BJ (cell line): ENCODE measurements around the gene TKT. TPM values are rescaled to one million over a fixed set of nuclear protein-coding genes. Genes with fewer than 3 reads are reported as not detected.
A peak's percentile ranks its signal among the peaks of the same experiment; 100 is the strongest.

ENCODE experiments used
- CTCF ChIA-PET: fragments of 350-600 bp; formaldehyde crosslinking; extraction: SDS; loops from one replicate; lab custom pipeline; 2021; ENCODE audit warnings: antibody characterized with exemption, inconsistent platforms; lab: Yijun Ruan, JAX
- POLR2A ChIA-PET: fragments of 300-600 bp; sonication (Branson Sonifier 250); formaldehyde crosslinking; extraction: SDS; loops from one replicate; lab custom pipeline; 2021; ENCODE audit warnings: antibody characterized with exemption; lab: Charles Lee
- DNase-seq: peaks from one replicate; pipeline ENCODE4 v3.0.0-alpha.2; 2011; ENCODE audit warnings: low read depth
- H3K27me3 ChIP-seq: 2 replicates; pipeline ENCODE4 v1.6.0; 2011; ENCODE audit warnings: low read length; ENCODE audit not compliant: control insufficient read depth, insufficient read depth
- H3K36me3 ChIP-seq: 2 replicates; pipeline ENCODE4 v1.5.1; 2011; ENCODE audit warnings: low read length; ENCODE audit not compliant: control insufficient read depth, insufficient read depth
- H3K4me3 ChIP-seq: 2 replicates; pipeline ENCODE4 v1.5.1; 2011; ENCODE audit warnings: low read depth, mild to moderate bottlenecking, control low read depth, low read length
- CTCF ChIP-seq: IDR thresholded peaks from 2 replicates; pipeline ENCODE4 v1.5.1; 2011; ENCODE audit warnings: low read depth, mild to moderate bottlenecking, control low read depth, inconsistent platforms, low read length, moderate library complexity; ENCODE audit not compliant: insufficient read depth
- polyA plus RNA-seq: library from polyadenylated mRNA; depleted of rRNA; stranded (reverse); fragments of >200 nt; gene quantifications from 2 replicates; pipeline ENCODE4 v1.2.3, GENCODE V29; 2011

TKT gene
- polyA plus RNA-seq, 1 experiment: 305 TPM

- POLR2A ChIA-PET: no interaction called here
- no peaks in the 10 kb centered on the region for H3K27me3 ChIP-seq
- H3K4me3 ChIP-seq: no peak overlapping the region
- DNase-seq: no peak
- CTCF ChIA-PET: interaction anchor here (0.9 to 1.9 kb wide), 4 partner anchors 8 to 486 kb away, joined by 3 to 5 read pairs (median 3); no protein-coding TSS in a partner anchor
- TF ChIP-seq CTCF: no peak
- H3K36me3 ChIP-seq: peaks cover 44% of the 10 kb centered on the region
Observed at GRCh38 chr3:53223025-53223424, 32.8 kb downstream of the TKT start.

- H3K27me3 ChIP-seq: no peaks in the 10 kb centered on the region
- POLR2A ChIA-PET: no interaction called here
- H3K36me3 ChIP-seq: peaks cover 38% of the 10 kb centered on the region
- CTCF ChIA-PET: interaction anchor here (0.6 to 3.3 kb wide), 5 partner anchors 8 to 88 kb away, joined by 3 to 12 read pairs (median 3); no protein-coding TSS in a partner anchor
- no peak for DNase-seq
- H3K4me3 ChIP-seq: no peak overlapping the region
- no peak for TF ChIP-seq CTCF
Observed at GRCh38 chr3:53222183-53222901, 33.5 kb downstream of the TKT start.

GRCh38 chr3:53221827-53222182 is 34.0 kb downstream of the TKT start:
- TF ChIP-seq CTCF: no peak
- Histone ChIP-seq H3K27me3 (no peaks in the 10 kb centered on the region), H3K36me3 (peaks cover 34% of the 10 kb centered on the region), H3K4me3 (no peak overlapping the region)
- POLR2A ChIA-PET: no interaction called here
- DNase-seq: no peak
- CTCF ChIA-PET: interaction anchor here (0.6 to 3.3 kb wide), 5 partner anchors 9 to 50 kb away, joined by 3 to 12 read pairs (median 5); no protein-coding TSS in a partner anchor

GRCh38 chr3:53221345-53221744 is 34.5 kb downstream of the TKT start:
- peaks cover 29% of the 10 kb centered on the region for H3K36me3 ChIP-seq
- ChIA-PET CTCF (interaction anchor here (0.6 to 3.3 kb wide), 6 partner anchors 9 to 107 kb away, joined by 3 to 12 read pairs (median 5); no protein-coding TSS in a partner anchor), POLR2A (no interaction called here)
- no peak for TF ChIP-seq CTCF
- H3K27me3 ChIP-seq: no peaks in the 10 kb centered on the region
- no peak overlapping the region for H3K4me3 ChIP-seq
- no peak for DNase-seq

GRCh38 chr3:53219895-53220483 is 35.8 kb downstream of the TKT start:
- POLR2A ChIA-PET: interaction anchor here (0.6 to 0.7 kb wide), 2 partner anchors 129 to 172 kb away, joined by 3 to 4 read pairs; no protein-coding TSS in a partner anchor
- Histone ChIP-seq H3K27me3 (no peaks in the 10 kb centered on the region), H3K4me3 (no peak overlapping the region), H3K36me3 (peaks cover 19% of the 10 kb centered on the region)
- TF ChIP-seq CTCF: peak; percentile 98
- peak; percentile 17 for DNase-seq
- CTCF ChIA-PET: interaction anchor here (0.6 to 3.3 kb wide), 15 partner anchors 9 to 130 kb away, joined by 3 to 12 read pairs (median 3); no protein-coding TSS in a partner anchor
